NCI-H2081 treated with DMSO at 0.1 percent for 48 hours (cell line): Measurements from ENCODE around the gene DPH1.

Experiments used
- DNase-seq: peaks from one replicate; lab custom pipeline; 2025; lab: John Stamatoyannopoulos, UW

The DPH1 gene

GRCh38 chr17:2027528-2028233 is 2.3 kb upstream of the DPH1 start:
- DNase-seq = no peak

DNA sequence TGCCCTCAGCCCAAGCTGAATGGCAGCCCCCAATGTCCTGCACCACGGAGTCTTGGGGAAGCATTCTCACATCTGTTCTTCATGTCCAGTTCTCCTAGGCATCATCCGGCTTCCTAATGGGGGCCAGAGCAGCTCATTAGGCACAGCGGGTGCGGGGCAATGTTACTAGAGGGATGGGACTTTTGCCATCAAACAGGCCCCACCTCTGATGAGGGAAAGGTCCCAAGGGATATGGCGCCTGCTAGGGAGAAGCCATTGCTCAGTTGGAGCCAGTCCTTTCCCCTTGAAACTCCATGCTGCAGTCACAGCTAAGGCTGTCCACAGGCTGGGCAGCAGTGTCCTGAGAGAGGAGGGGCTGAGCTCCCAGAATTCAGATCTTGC is 1.7 kb upstream of the DPH1 start:
- DNase-seq = no peak

DNA sequence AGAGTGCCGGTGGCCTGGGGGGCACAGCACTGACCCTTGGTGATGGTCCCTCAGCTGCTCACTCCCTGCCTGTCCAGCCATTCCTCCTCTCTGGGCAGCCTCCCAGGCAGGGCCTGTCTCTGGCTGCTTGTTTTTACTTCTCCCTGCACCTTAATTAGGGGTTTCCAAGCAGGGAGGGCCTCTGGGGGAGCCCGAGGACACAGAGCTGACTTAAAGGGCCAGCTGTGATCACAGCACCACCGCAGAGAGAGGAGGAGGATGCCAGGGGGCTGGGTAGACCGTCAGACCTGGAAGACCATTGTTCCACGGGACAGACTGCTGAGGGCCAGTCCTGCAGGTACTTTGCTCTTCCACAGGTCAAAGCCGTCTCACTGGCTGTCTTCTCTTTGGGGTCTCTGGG is 1.2 kb upstream of the DPH1 start:
- no peak for DNase-seq

DNA sequence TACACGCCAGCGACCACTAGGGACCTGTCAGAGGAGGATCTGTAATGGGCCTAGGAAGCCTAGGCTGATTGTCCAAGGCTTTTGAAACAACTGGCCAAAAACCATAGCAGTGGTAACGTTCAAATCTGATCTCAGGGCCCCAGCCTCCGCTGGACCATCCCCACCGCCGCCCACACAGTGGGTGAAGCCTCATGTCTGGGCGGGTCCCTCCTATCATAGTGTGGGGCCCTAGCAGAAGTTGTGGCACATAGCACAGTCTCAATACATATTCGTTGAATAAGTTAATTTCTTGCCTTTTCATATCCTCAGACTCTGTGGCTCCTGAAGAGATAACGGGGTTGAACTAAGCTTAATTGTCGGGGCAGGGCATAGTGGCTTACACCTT is 818 bp downstream of the DPH1 start:
- DNase-seq = no peak

GRCh38 chr17:2033153-2033552 is 3.2 kb downstream of the DPH1 start:
- DNase-seq = no peak

DNA sequence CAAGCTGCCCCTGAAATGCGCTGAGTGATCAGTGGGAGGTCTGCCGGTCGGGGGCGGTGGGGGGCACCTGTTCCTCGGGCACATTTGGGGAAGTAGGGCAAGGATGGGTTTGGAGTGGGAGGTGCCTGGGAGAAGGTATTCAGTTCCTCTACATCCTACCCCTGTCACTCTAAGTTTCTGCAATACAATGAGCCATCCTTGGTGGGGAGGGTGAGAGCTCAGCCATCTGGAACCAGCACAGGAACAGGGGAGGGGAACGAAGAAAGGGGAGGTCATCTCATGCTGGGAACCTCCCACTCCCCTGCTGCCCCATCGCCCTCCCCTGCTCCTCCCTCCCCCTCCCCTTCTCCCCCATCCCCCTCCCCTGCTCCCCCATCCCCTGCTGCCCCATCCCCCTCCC is 4.2 kb downstream of the DPH1 start:
- no peak for DNase-seq

- DNase-seq = no peak
Measured at GRCh38 chr17:2034806-2035540, 5.0 kb downstream of the DPH1 start.

GRCh38 chr17:2035541-2036488 is 5.9 kb downstream of the DPH1 start:
- no peak for DNase-seq

GRCh38 chr17:2037155-2037554 is 7.2 kb downstream of the DPH1 start:
- no peak for DNase-seq

GRCh38 chr17:2040219-2040827 is 10.4 kb downstream of the DPH1 start:
- no peak for DNase-seq

GRCh38 chr17:2040942-2041560 is 11.1 kb downstream of the DPH1 start:
- DNase-seq = no peak

DNA sequence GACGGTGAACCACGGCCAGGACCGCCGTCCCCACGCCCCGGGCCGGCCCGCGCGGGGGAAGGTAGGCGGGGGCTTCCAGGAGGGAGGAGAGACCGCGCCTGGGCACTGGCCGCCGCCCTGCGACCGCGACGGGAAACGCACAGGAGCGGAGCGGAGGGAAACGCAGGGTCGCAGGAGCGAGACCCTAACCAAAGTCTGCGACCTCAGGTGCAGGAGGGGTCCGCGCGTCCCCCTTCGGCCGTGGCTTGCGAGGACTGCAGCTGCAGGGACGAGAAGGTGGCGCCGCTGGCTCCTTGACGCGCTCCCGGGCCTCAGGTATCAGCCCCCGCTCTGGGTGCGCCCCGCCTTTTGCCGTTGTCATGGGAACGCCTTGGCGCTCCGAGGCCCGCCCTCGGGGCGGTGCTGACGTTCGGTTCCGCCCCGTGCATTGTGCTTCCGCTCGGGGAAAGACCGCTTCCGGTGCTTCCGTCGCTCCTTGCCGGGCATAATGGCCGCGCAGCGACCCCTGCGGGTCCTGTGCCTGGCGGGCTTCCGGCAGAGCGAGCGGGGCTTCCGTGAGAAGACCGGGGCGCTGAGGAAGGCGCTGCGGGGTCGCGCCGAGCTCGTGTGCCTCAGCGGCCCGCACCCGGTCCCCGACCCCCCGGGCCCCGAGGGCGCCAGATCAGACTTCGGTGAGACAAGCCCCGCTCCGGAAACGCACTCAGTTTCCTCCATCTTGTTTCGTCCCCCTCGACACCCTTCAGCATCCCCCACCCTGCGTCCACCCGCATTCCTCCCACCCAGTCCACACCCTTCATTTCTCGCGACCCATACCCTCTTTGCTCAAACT is 11.8 kb downstream of the DPH1 start, which contains the start of gene OVCA2:
TSS of gene OVCA2 (plus strand) at position 462 of the 829 bp plus-strand sequence. CDS start at position 488, 26 bp downstream.
- peak; percentile 62 for DNase-seq

DNA sequence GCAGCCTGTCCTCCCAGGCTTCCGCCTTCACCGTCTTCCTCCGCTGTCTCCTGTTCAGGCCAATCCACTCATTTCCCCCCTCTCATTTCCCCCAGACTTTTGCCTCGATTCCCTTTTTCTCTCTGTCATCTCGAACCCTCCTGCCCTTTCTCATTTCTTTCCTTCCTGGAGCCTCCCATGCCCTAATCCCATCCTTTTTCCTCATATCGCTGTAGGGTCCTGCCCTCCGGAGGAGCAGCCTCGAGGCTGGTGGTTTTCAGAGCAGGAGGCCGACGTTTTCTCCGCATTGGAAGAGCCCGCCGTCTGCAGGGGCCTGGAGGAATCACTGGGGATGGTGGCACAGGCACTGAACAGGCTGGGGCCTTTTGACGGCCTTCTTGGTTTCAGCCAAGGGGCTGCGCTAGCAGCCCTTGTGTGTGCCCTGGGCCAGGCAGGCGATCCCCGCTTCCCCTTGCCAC is 12.5 kb downstream of the DPH1 start:
- no peak for DNase-seq

DNA sequence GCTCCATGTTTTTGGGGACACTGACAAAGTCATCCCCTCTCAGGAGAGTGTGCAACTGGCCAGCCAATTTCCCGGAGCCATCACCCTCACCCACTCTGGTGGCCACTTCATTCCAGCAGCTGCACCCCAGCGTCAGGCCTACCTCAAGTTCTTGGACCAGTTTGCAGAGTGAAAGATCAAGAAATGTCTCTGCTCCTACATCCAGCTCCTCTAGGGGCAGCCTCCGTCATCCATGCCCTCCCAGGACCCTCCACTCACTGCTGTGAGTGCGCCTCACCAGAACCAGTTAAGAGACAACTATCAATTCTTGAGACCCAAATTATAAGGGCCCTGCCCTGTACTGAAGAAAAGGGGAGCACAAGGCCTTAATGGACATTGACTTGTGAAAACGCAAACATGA is 13.0 kb downstream of the DPH1 start:
- DNase-seq = no peak

- DNase-seq = no peak
Measured at GRCh38 chr17:2043785-2044184, 13.8 kb downstream of the DPH1 start.

GRCh38 chr17:2044263-2044894 is 14.4 kb downstream of the DPH1 start:
- no peak for DNase-seq

DNA sequence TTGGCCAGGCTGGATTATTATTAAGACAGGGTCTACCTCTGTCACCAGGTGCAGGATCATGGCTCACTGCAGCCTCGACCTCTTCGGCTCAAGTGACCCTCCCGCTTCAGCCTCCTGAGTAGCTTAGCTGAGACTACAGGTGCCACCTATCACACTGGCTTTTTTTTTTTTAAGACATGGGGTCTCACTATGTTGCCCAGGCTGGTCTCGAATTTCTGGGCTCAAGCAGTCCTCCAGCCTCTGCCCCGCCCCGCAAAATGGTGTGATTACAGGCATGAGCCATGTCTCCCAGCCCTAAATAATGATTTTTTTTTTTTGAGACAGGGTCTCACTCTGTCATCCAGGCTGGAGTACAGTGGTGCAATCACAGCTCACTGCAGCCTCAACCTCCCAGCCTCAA is 17.6 kb downstream of the DPH1 start:
- no peak for DNase-seq

GRCh38 chr17:2048805-2049204 is 18.9 kb downstream of the DPH1 start:
- DNase-seq = no peak

DNA sequence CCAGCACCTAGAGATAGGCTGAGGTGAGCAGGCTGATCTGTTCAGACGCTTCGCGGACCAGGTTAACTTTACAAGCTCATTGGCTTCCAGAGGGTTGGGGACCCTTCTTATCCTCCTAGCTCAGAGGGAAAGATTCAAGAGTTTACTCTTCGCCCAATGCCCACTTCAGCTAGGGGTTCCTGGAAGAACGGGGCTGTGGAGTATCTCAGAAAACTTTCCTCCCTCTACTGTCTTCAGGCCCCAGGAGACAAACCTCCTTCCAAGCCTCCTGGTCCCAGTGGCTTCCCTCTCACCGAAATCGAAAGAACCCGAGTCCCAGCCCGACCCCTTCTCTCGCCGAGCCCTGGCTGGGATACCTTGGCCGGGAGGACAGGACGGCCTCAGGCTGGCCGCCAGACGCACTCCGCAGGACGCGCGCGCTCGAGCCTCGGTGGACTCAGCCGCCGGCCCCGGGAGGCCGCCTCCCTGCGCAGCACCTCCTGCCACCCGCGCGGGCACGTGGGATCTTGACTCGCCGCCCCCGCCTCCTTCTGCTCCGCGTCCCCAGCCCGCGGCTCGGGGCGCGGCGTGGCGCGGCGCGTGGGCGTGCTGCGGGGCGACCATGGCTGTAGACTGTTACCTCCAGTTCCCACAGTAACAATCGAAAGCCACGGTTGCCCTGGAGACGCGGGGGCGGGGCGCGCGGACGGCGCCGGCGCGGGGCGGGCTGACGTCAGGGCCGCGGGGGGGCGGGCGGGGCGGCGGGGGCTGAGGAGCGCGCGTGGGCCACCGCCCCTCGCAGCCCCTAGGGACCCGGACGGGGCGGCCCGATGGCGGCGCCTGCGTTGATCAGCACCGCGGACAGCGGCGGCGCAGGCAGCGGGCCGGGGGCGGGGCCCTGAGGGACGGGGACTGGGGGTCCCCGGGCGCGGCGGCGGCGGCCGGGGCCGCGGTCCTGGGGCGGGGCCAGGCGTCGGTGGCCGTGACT is 19.7 kb downstream of the DPH1 start:
- DNase-seq = no peak
